IPS-18a (cell line): Measurements from ENCODE around the gene ZNF683.
"Not testable (repeated sequence)": the region's sequence is repeated elsewhere in the genome, so short reads cannot be mapped to it uniquely, and the experiment has no call there.

Source experiments
- H3K27ac ChIP-seq: one replicate; pipeline ENCODE4 v1.5.1; 2013; ENCODE audit warnings: low read length
- H3K27me3 ChIP-seq: one replicate; pipeline ENCODE4 v1.6.1; 2013; ENCODE audit warnings: mild to moderate bottlenecking, low read length; ENCODE audit not compliant: control insufficient read depth, insufficient read depth
- H3K36me3 ChIP-seq: one replicate; pipeline ENCODE4 v1.6.1; 2013; ENCODE audit warnings: low read depth, low read length; ENCODE audit not compliant: control insufficient read depth
- H3K4me1 ChIP-seq: one replicate; pipeline ENCODE4 v1.6.1; 2013; ENCODE audit warnings: low read depth, low read length; ENCODE audit not compliant: control insufficient read depth
- H3K4me3 ChIP-seq: one replicate; pipeline ENCODE4 v1.5.1; 2013; ENCODE audit warnings: low read length
- H3K9ac ChIP-seq: one replicate; pipeline ENCODE4 v1.6.1; 2013; ENCODE audit warnings: mild to moderate bottlenecking, low read length, moderate library complexity
- H3K9me3 ChIP-seq: one replicate; pipeline ENCODE4 v1.6.1; 2013; ENCODE audit warnings: low read depth, low read length; ENCODE audit not compliant: control insufficient read depth

Gene ZNF683

GRCh38 chr1:26405281-26405915 lies 32.8 kb upstream of the ZNF683 start:
- H3K4me1 ChIP-seq: peaks cover 13% of the 10 kb centered on the region
- H3K9me3 ChIP-seq: no peaks in the 10 kb centered on the region
- H3K9ac ChIP-seq: no peak overlapping the region
- no peak overlapping the region for H3K27ac ChIP-seq
- H3K36me3 ChIP-seq: no peaks in the 10 kb centered on the region
- no peaks in the 10 kb centered on the region for H3K27me3 ChIP-seq
- no peak overlapping the region for H3K4me3 ChIP-seq

GRCh38 chr1:26404641-26405040 lies 32.1 kb upstream of the ZNF683 start:
- H3K9me3 ChIP-seq: no peaks in the 10 kb centered on the region
- H3K4me1 ChIP-seq: peaks cover 10% of the 10 kb centered on the region
- no peaks in the 10 kb centered on the region for H3K27me3 ChIP-seq
- H3K9ac ChIP-seq: no peak overlapping the region
- no peaks in the 10 kb centered on the region for H3K36me3 ChIP-seq
- no peak overlapping the region for H3K27ac ChIP-seq
- no peak overlapping the region for H3K4me3 ChIP-seq

GRCh38 chr1:26403656-26404055 lies 31.1 kb upstream of the ZNF683 start:
- Histone ChIP-seq H3K9me3 (no peaks in the 10 kb centered on the region), H3K4me3 (no peak overlapping the region), H3K9ac (no peak overlapping the region), H3K4me1 (peaks cover under 1% of the 10 kb centered on the region), H3K27ac (no peak overlapping the region), H3K27me3 (no peaks in the 10 kb centered on the region), H3K36me3 (no peaks in the 10 kb centered on the region)

- Histone ChIP-seq H3K4me1 (no peaks in the 10 kb centered on the region), H3K36me3 (no peaks in the 10 kb centered on the region), H3K27ac (no peak overlapping the region)
Observed at GRCh38 chr1:26401891-26402290, 29.3 kb upstream of the ZNF683 start.

GRCh38 chr1:26399034-26399433 lies 26.5 kb upstream of the ZNF683 start:
- no peak overlapping the region for H3K9ac ChIP-seq
- H3K4me1 ChIP-seq: no peaks in the 10 kb centered on the region
- no peaks in the 10 kb centered on the region for H3K36me3 ChIP-seq
- H3K27me3 ChIP-seq: no peaks in the 10 kb centered on the region
- H3K4me3 ChIP-seq: no peak overlapping the region
- H3K9me3 ChIP-seq: no peaks in the 10 kb centered on the region
- H3K27ac ChIP-seq: no peak overlapping the region

More at GRCh38 chr1:26401891-26402290, 29.3 kb upstream of the ZNF683 start:
- no peaks in the 10 kb centered on the region for H3K9me3 ChIP-seq
- no peak overlapping the region for H3K9ac ChIP-seq
- no peak overlapping the region for H3K4me3 ChIP-seq
- H3K27me3 ChIP-seq: no peaks in the 10 kb centered on the region

- no peaks in the 10 kb centered on the region for H3K9me3 ChIP-seq
- H3K4me3 ChIP-seq: no peak overlapping the region
- no peaks in the 10 kb centered on the region for H3K36me3 ChIP-seq
- no peak overlapping the region for H3K27ac ChIP-seq
- no peaks in the 10 kb centered on the region for H3K27me3 ChIP-seq
- no peaks in the 10 kb centered on the region for H3K4me1 ChIP-seq
- H3K9ac ChIP-seq: no peak overlapping the region
Observed at GRCh38 chr1:26395754-26396153, 23.2 kb upstream of the ZNF683 start.

- Histone ChIP-seq H3K9ac (no peak overlapping the region), H3K4me3 (no peak overlapping the region), H3K27me3 (no peaks in the 10 kb centered on the region), H3K36me3 (no peaks in the 10 kb centered on the region), H3K4me1 (no peaks in the 10 kb centered on the region), H3K9me3 (no peaks in the 10 kb centered on the region), H3K27ac (no peak overlapping the region)
Observed at GRCh38 chr1:26391450-26391849, 18.9 kb upstream of the ZNF683 start.

- Histone ChIP-seq H3K4me1 (no peaks in the 10 kb centered on the region), H3K9me3 (no peaks in the 10 kb centered on the region), H3K9ac (no peak overlapping the region), H3K4me3 (no peak overlapping the region), H3K36me3 (no peaks in the 10 kb centered on the region), H3K27ac (no peak overlapping the region), H3K27me3 (no peaks in the 10 kb centered on the region)
Observed at GRCh38 chr1:26389604-26390247, 17.2 kb upstream of the ZNF683 start.

- Histone ChIP-seq H3K4me3 (no peak overlapping the region), H3K9ac (no peak overlapping the region), H3K9me3 (no peaks in the 10 kb centered on the region), H3K4me1 (no peaks in the 10 kb centered on the region), H3K27ac (no peak overlapping the region), H3K27me3 (no peaks in the 10 kb centered on the region), H3K36me3 (no peaks in the 10 kb centered on the region)
Observed at GRCh38 chr1:26388791-26389445, 16.4 kb upstream of the ZNF683 start.

- Histone ChIP-seq H3K27ac (no peak overlapping the region), H3K4me1 (no peaks in the 10 kb centered on the region), H3K4me3 (no peak overlapping the region), H3K9ac (no peak overlapping the region), H3K36me3 (no peaks in the 10 kb centered on the region), H3K9me3 (no peaks in the 10 kb centered on the region), H3K27me3 (no peaks in the 10 kb centered on the region)
Observed at GRCh38 chr1:26387447-26387846, 14.9 kb upstream of the ZNF683 start.

GRCh38 chr1:26385063-26385462 lies 12.5 kb upstream of the ZNF683 start:
- not testable (repeated sequence) for H3K9ac ChIP-seq, H3K27ac ChIP-seq, H3K36me3 ChIP-seq, H3K4me3 ChIP-seq, H3K27me3 ChIP-seq, H3K9me3 ChIP-seq, H3K4me1 ChIP-seq

- Histone ChIP-seq H3K27me3 (no peaks in the 10 kb centered on the region), H3K9ac (no peak overlapping the region), H3K9me3 (no peaks in the 10 kb centered on the region), H3K27ac (no peak overlapping the region), H3K4me3 (no peak overlapping the region), H3K4me1 (no peaks in the 10 kb centered on the region), H3K36me3 (no peaks in the 10 kb centered on the region)
Observed at GRCh38 chr1:26384076-26384475, 11.5 kb upstream of the ZNF683 start.
